HG02763 (cell line): ENCODE data around the gene DBF4B.
A peak's percentile ranks its signal among the peaks of the same experiment; 100 is the strongest.
"Not testable (repeated sequence)": the region's sequence is repeated elsewhere in the genome, so short reads cannot be mapped to it uniquely, and the experiment has no call there.

Experiments
- ATAC-seq: cut with Tn5 transposase; IDR thresholded peaks from one replicate; pipeline ENCODE4 v1.9.1; 2021; ENCODE audit warnings: mild to moderate bottlenecking, moderate library complexity; ENCODE audit not compliant: unreplicated experiment

Gene DBF4B

GRCh38 chr17:44708401-44709263 lies at the start of gene DBF4B:
TSS of gene DBF4B (plus strand) at chr17:44708665. CDS start at chr17:44708821, 156 bp downstream.
- peak; percentile 56 for ATAC-seq

GRCh38 chr17:44661835-44662234 lies 46.6 kb upstream of the DBF4B start:
- ATAC-seq: no peak

GRCh38 chr17:44663095-44663494 lies 45.4 kb upstream of the DBF4B start:
- ATAC-seq: no peak

GRCh38 chr17:44664867-44665266 lies 43.6 kb upstream of the DBF4B start:
- no peak for ATAC-seq

GRCh38 chr17:44666006-44666405 lies 42.5 kb upstream of the DBF4B start:
- no peak for ATAC-seq

GRCh38 chr17:44672479-44673093 lies 35.9 kb upstream of the DBF4B start:
- no peak for ATAC-seq

- ATAC-seq: no peak
Observed at GRCh38 chr17:44673893-44674292, 34.6 kb upstream of the DBF4B start.

- ATAC-seq: no peak
Observed at GRCh38 chr17:44677136-44677535, 31.3 kb upstream of the DBF4B start.

- not testable (repeated sequence) for ATAC-seq
Observed at GRCh38 chr17:44683303-44683702, 25.2 kb upstream of the DBF4B start.

GRCh38 chr17:44687756-44688155 lies 20.7 kb upstream of the DBF4B start:
- no peak for ATAC-seq

- ATAC-seq: no peak
Observed at GRCh38 chr17:44688200-44688599, 20.3 kb upstream of the DBF4B start.

- peak; percentile 9 for ATAC-seq
Observed at GRCh38 chr17:44688675-44689476, 19.6 kb upstream of the DBF4B start.

- peak; percentile 83 for ATAC-seq
Observed at GRCh38 chr17:44689477-44690217, 18.8 kb upstream of the DBF4B start, which contains the start of gene CCDC43. TSS of gene CCDC43 (minus strand) at chr17:44689776. CDS start at chr17:44689753, 23 bp downstream.

- not testable (repeated sequence) for ATAC-seq
Observed at GRCh38 chr17:44690746-44691306, 17.6 kb upstream of the DBF4B start.

- ATAC-seq: no peak
Observed at GRCh38 chr17:44693609-44694008, 14.9 kb upstream of the DBF4B start.

- ATAC-seq: not testable (repeated sequence)
Observed at GRCh38 chr17:44700288-44700687, 8.2 kb upstream of the DBF4B start.

GRCh38 chr17:44707755-44708400 lies 587 bp upstream of the DBF4B start:
- ATAC-seq: no peak

- ATAC-seq: no peak
Observed at GRCh38 chr17:44719444-44719843, 11.0 kb downstream of the DBF4B start.

GRCh38 chr17:44722254-44722653 lies 13.8 kb downstream of the DBF4B start:
- ATAC-seq: no peak

- not testable (repeated sequence) for ATAC-seq
Observed at GRCh38 chr17:44726121-44726520, 17.7 kb downstream of the DBF4B start.
